ENCODE measurements around the gene HSPBP1. TPM values are rescaled to one million over a fixed set of nuclear protein-coding genes. Genes with fewer than 3 reads are reported as not detected.

The HSPBP1 gene
- total and polyA plus RNA-seq, 4 donors, result 9.4 to 31.6 (median 13.5) TPM

- TF ChIP-seq REST (IDR thresholded peaks at IDR 0.05), result no peak
- no peak for TF ChIP-seq HNF4A (conservative IDR thresholded peaks at IDR 0.05)
- TF ChIP-seq HNF4G (IDR thresholded peaks at IDR 0.05), result no peak
- TF ChIP-seq ATF3 (IDR thresholded peaks at IDR 0.05), result no peak
Measured at GRCh38 chr19:55261671-55262126, 18.2 kb downstream of the HSPBP1 start (continued).

GRCh38 chr19:55259540-55260210, 20.2 kb downstream of the HSPBP1 start:
- Histone ChIP-seq H3K27me3 (ENCODE audit: control insufficient read depth in 4 of 4, insufficient read depth in 4 of 4, low read length in 3 of 4) (no peaks in the 10 kb centered on the region), H3K4me3 (ENCODE audit: low read depth in 1 of 3, low read length in 3 of 3) (peak overlapping the region; percentile 53 to 91 (median 67)), H3K9me3 (ENCODE audit: control insufficient read depth in 4 of 4, low read length in 3 of 4) (no peaks in the 10 kb centered on the region), H3K27ac (ENCODE audit: low read depth in 1 of 2, low read length in 2 of 2) (peak overlapping the region; percentile 71 to 84), H3K4me1 (ENCODE audit: control insufficient read depth in 4 of 4, insufficient read depth in 4 of 4, low read length in 3 of 4) (peaks cover 2 to 38% (median 30%) of the 10 kb centered on the region in 4 donors), H3K36me3 (ENCODE audit: control insufficient read depth in 4 of 4, insufficient read depth in 3 of 4, low read depth in 1 of 4, low read length in 3 of 4) (peaks cover 0 to 3% (median 0%) of the 10 kb centered on the region in 4 donors), H3K9ac (ENCODE audit: low read depth in 1 of 2, low read length in 2 of 2) (peak overlapping the region; percentile 55 to 87)
- 55% methylated on average over 29 of the region's 29 CpGs for WGBS
- no peak for DNase-seq (ENCODE audit: low spot score)
- TF ChIP-seq FOXA2 (IDR thresholded peaks at IDR 0.05) (peak; percentile 4), HNF4A (conservative IDR thresholded peaks at IDR 0.05) (no peak), NR2F2 (IDR thresholded peaks at IDR 0.05) (no peak)

- peak within 1 kb of the TSS; percentile 71 to 95 for H3K27ac ChIP-seq (ENCODE audit: low read depth in 1 of 2, low read length in 2 of 2)
- peaks cover 2 to 43% (median 31%) of the 10 kb centered on the region in 4 donors for H3K4me1 ChIP-seq (ENCODE audit: control insufficient read depth in 4 of 4, insufficient read depth in 4 of 4, low read length in 3 of 4)
- H3K27me3 ChIP-seq (ENCODE audit: control insufficient read depth in 4 of 4, insufficient read depth in 4 of 4, low read length in 3 of 4), result no peaks in the 10 kb centered on the region
- DNase-seq (ENCODE audit: low spot score), result peak; percentile 98
- under 1% methylated on average over 76 of the region's 76 CpGs for WGBS
- peak within 1 kb of the TSS; percentile 91 to 96 for H3K9ac ChIP-seq (ENCODE audit: low read depth in 1 of 2, low read length in 2 of 2)
- H3K4me3 ChIP-seq (ENCODE audit: low read depth in 1 of 3, low read length in 3 of 3), result peak within 1 kb of the TSS; percentile 81 to 95 (median 91)
- H3K36me3 ChIP-seq (ENCODE audit: control insufficient read depth in 4 of 4, insufficient read depth in 3 of 4, low read depth in 1 of 4, low read length in 3 of 4), result peaks cover 0 to 3% (median 0%) of the 10 kb centered on the region in 4 donors
- no peaks in the 10 kb centered on the region for H3K9me3 ChIP-seq (ENCODE audit: control insufficient read depth in 4 of 4, low read length in 3 of 4)
- TF ChIP-seq TAF1 (conservative IDR thresholded peaks at IDR 0.05) (peak; percentile 95), JUND (IDR thresholded peaks at IDR 0.05) (peak; percentile 76 to 79), ATF3 (IDR thresholded peaks at IDR 0.05) (peak; percentile 70), GABPA (IDR thresholded peaks at IDR 0.05 in 1 of 2, conservative IDR thresholded peaks at IDR 0.05 in 1 of 2) (peak; percentile 63 to 88), MAX (IDR thresholded peaks at IDR 0.05) (peak; percentile 93), EGR1 (IDR thresholded peaks at IDR 0.05; ENCODE audit: low read depth in 2 of 2) (peak; percentile 89 to 90), CTCF (IDR thresholded peaks at IDR 0.05; ENCODE audit: low read depth, low read length, missing input control) (no peak), HNF4A (conservative IDR thresholded peaks at IDR 0.05) (peak; percentile 56 to 60), SP1 (IDR thresholded peaks at IDR 0.05) (peak; percentile 98), FOXA1 (IDR thresholded peaks at IDR 0.05) (peak; percentile 52), ZBTB33 (IDR thresholded peaks at IDR 0.05) (peak; percentile 92), RAD21 (IDR thresholded peaks at IDR 0.05) (peak; percentile 64 to 67), NR2F2 (IDR thresholded peaks at IDR 0.05) (peak; percentile 70), FOXA2 (IDR thresholded peaks at IDR 0.05) (peak; percentile 7), RXRA (IDR thresholded peaks at IDR 0.05) (peak; percentile 94 to 97)
Measured at GRCh38 chr19:55258828-55259539, 20.9 kb downstream of the HSPBP1 start, which contains the start of gene PPP6R1. Gene PPP6R1 (minus strand): TSS chr19:55259017. CDS start chr19:55247103, 11,914 bp downstream.
